Renal cortex interstitium (tissue), 15 donors: Measurements from ENCODE around the gene STMND1. TPM values are rescaled to one million over a fixed set of nuclear protein-coding genes. Genes with fewer than 3 reads are reported as not detected.
A peak's percentile ranks its signal among the peaks of the same experiment; 100 is the strongest.
"Not testable (repeated sequence)": the region's sequence is repeated elsewhere in the genome, so short reads cannot be mapped to it uniquely, and the experiment has no call there.

ENCODE experiments used
- DNase-seq, 11 donors: peaks; one replicate each; pipeline ENCODE4 v3.0.0-alpha.2; 2013; ENCODE audit warnings: low read depth in 9 of 11, low spot score in 4 of 11; ENCODE audit errors: extremely low read depth in 1 of 11
- long read RNA-seq, 16 experiments: transcript quantifications; one replicate each; lab custom pipeline, GENCODE V29; 2026
- polyA plus RNA-seq, 3 donors: library from polyadenylated mRNA; unstranded; fragments of 120-200 nt; gene quantifications; one replicate each; pipeline ENCODE4 v1.2.1, GENCODE V29; 2013; ENCODE audit not compliant: insufficient read length in 3 of 3

Gene STMND1
- under 1 TPM; 0.23 to 0.33 (median 0.31) TPM for polyA plus RNA-seq
- long read RNA-seq, donor 1 = 0 reads
- long read RNA-seq, donor 2 = 0 reads
- long read RNA-seq, donor 3 = 0 reads
- long read RNA-seq, donor 4 = 0 reads
- long read RNA-seq, donor 5 = 0 reads
- long read RNA-seq, donor 6 = 0 reads
- long read RNA-seq, donor 7 = 0 reads
- long read RNA-seq, donor 8 = 0 reads
- long read RNA-seq, donor 9 = 0 reads
- long read RNA-seq, donor 10 = 0 reads
- long read RNA-seq, donor 11 = 0 reads
- long read RNA-seq, donor 12 = 0 reads
- long read RNA-seq, donor 13 = 0 reads
- long read RNA-seq, donor 14 = 0 reads
- long read RNA-seq, donor 15, partial matches to known transcripts = 0 of 1 reads
- long read RNA-seq, donor 15, other reads (novel, unspliced or antisense) = 0 of 1 reads
- long read RNA-seq, donor 16 = 0 reads

GRCh38 chr6:17101422-17102257 lies at the start of gene STMND1:
Gene STMND1, plus strand, starts transcription at chr6:17102050. Its CDS starts 208 bp downstream, at chr6:17102258.
- DNase-seq = peak in 8 of 11 donors; percentile 33 to 66 (median 54)

GRCh38 chr6:17054647-17055046 lies 47.2 kb upstream of the STMND1 start:
- no peak for DNase-seq

GRCh38 chr6:17057322-17057721 lies 44.5 kb upstream of the STMND1 start:
- no peak for DNase-seq

GRCh38 chr6:17058550-17058949 lies 43.3 kb upstream of the STMND1 start:
- DNase-seq = no peak

DNA sequence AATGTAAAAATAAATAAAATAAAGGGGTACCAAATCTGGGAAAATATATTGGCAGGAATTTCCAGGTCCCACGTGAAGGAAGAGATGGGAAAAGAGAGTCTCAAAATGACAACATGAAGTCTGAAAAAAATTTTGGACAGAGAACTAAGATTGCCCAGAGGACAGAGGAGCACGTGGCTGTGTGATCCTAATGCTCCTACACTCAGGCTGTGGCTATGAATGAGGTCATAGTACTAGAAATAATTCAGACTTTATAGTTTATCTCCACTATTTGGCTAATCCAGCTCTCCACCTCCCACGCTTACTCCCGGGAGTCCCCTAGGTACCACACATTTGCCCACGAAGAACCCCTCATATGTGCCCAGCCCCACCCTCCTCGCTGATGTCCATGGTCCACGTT lies 42.8 kb upstream of the STMND1 start:
- no peak for DNase-seq

- DNase-seq = no peak
Measured at GRCh38 chr6:17059850-17060249, 42.0 kb upstream of the STMND1 start.

GRCh38 chr6:17061097-17061496 lies 40.8 kb upstream of the STMND1 start:
- no peak for DNase-seq

GRCh38 chr6:17062871-17063440 lies 38.9 kb upstream of the STMND1 start:
- DNase-seq = no peak

GRCh38 chr6:17064975-17065374 lies 36.9 kb upstream of the STMND1 start:
- DNase-seq = no peak

DNA sequence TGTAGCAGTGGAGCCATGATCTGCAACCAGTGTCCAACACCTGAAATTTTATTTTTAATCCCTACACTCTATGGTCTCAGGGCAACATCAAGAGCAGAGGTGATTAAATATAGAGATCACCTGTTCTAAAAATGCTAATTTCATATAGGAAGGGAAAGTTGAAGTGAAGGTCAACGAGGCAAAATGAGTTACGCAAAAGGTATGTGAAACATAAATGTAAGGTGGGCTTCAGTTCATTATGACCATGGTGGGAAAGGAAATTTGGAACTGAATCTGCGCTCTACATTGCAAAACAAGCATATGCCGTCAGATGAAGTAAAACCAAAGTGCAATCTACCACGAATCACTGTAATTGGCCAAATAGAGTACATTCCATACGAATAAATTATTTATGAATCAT lies 35.2 kb upstream of the STMND1 start:
- no peak for DNase-seq

- not testable (repeated sequence) for DNase-seq
Measured at GRCh38 chr6:17068972-17069371, 32.9 kb upstream of the STMND1 start.

DNA sequence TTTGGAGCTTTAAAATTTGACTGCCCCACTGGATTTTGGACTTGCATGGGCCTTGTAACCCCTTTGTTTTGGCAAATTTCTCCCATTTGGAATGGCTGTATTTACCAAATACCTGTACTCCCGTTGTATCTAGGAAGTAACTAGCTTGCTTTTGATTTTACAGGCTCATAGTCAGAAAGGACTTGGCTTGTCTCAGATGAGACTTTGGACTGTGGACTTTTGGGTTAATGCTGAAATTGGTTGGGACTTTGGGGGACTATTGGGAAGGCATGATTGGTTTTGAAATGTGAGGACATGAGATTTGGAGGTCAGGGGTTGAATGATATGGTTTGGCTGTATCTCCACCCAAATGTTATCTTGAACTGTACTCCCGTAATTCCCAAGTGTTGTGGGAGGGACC lies 31.4 kb upstream of the STMND1 start:
- not testable (repeated sequence) for DNase-seq

DNA sequence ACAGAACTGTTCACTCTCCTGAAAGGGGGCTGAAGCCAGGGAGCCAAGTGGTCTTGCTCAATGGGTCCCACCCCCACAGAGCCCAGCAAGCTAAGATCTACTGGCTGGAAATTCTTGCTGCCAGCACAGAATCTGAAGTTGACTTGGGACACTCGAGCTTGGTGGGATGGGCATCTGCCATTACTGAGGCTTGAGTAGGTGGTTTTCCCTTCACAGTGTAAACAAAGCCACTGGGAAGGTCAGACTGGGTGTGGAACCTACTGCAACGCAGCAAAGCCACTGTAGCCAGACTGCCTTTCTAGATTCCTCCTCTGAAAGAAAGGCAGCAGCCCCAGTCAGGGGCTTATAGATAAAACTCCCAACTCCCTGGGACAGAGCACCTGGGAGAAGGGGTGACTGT lies 28.3 kb upstream of the STMND1 start:
- DNase-seq = not testable (repeated sequence)

- no peak for DNase-seq
Measured at GRCh38 chr6:17081273-17081672, 20.6 kb upstream of the STMND1 start.

DNA sequence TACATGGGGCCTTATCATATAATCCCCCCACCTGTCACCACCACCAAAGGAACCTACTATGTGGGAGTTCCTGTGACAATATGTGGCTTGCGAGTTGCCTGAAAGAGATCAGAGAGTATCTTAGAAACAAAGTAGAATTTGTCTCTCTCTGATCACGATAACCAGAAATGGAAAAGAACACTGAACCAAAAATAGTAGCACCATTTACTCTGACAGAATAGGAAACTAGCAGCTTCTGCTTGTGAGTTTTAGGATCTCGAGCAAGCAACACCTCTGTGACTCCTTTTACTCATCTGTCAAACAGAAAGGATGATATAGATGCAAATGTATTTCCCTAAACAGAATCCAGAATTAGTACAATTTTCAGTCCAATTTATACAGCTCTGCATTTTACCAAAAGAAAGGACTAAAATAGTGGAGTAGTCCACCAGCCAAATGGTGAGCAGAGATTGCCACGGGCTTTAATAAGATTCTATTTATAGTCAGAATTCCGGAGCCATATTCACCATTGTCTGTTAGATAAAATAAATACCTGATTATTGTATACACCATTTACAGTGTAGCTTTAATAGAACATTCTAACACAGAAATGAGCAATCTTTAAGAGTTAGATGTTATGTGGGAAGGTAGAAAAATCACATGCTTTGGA lies 19.9 kb upstream of the STMND1 start:
- no peak for DNase-seq

DNA sequence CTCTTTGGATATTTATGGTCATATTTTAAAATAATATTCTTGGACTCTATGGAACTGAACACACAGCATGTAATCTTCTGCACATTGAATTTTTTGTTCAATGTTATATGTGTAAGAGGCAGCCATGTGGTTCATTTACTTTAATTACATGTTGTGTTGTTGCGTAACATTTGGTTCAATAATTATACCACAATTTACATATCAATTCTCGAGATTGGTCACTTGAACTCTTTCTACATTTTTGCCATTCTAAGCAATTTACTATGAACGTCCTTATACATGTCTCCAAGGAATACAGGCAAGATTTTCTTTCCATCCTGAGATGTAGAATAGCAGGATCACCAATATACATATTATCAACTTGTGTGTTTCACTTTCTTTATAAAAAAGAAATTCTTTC lies 18.5 kb upstream of the STMND1 start:
- no peak for DNase-seq

- peak in 8 of 11 donors; percentile 39 to 65 (median 54) for DNase-seq
Measured at GRCh38 chr6:17086469-17086868, 15.4 kb upstream of the STMND1 start.

DNA sequence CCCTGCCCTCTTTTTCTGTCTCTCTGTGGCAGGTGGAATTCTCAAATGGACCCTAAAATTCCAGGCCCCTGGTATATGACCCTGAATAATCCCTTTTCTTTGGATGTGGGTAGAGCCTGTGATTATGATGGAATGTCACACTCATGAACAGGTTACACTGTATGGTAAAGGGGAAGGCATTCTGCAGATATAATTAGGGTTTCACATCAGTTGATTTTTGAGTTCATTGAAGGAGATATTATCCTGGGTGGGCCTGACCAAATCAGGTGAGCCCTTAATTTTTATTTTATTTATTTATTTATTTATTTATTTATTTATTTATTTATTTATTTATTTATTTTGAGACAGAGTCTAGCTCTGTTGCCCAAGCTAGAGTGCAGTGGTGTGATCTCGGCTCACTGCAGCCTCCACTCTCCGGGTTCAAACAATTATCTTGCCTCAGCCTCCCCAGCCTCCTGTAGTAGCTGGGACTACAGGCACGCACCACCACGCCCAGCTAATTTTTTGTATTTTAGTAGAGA lies 13.7 kb upstream of the STMND1 start:
- DNase-seq = no peak

DNA sequence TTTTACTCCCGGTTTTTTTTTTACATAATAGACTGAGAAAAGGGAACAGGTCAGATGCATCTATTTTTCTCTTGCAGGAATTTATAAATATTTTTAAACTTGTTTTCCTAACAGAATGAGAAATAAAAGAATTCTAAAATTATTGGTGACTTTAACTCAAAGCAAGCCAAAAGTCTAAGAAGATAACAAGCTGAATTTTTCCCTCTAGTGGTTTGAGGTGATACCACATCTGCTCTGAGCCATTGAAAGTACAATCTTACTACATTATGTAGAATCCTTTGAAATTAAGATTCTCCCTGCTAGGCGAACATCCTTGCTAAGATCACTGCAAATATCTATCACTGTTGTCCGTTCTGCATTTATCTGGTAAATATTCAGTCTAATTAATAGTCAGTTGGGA lies 10.7 kb upstream of the STMND1 start:
- no peak for DNase-seq
